Left lung (tissue), 10 donors: ENCODE results near the gene SPATA19. TPM values are rescaled to one million over a fixed set of nuclear protein-coding genes. Genes with fewer than 3 reads are reported as not detected.

ENCODE experiments used
- ATAC-seq: fragments of 200-7000 bp; cut with Tn5 transposase; one replicate; pipeline ENCODE4 v1.9.1; 2020; ENCODE audit warnings: moderate library complexity
- DNase-seq, 4 donors: peaks; one replicate each; pipeline ENCODE4 v3.0.0-alpha.2; 2013 to 2020
- H3K27ac ChIP-seq, 2 donors: fragments of 200-600 bp; sonication (generic) in 1 of 2; one replicate each; pipeline versions ENCODE4 v1.5.0 to v1.8.0; 2020 to 2021
- H3K27me3 ChIP-seq, 2 donors: fragments of 200-600 bp; sonication (generic) in 1 of 2; one replicate each; pipeline versions ENCODE4 v1.5.0 to v1.8.0; 2020 to 2021
- H3K36me3 ChIP-seq, 2 donors: fragments of 200-600 bp; sonication (generic) in 1 of 2; one replicate each; pipeline versions ENCODE4 v1.5.0 to v1.8.0; 2020 to 2021
- H3K4me1 ChIP-seq, 2 donors: fragments of 200-600 bp; one replicate each; pipeline ENCODE4 v1.8.0; 2021
- H3K4me3 ChIP-seq, 2 donors: fragments of 200-600 bp; sonication (generic) in 1 of 2; one replicate each; pipeline versions ENCODE4 v1.5.0 to v1.8.0; 2020 to 2021; ENCODE audit warnings: mild to moderate bottlenecking in 1 of 2
- H3K9me3 ChIP-seq, 2 donors: fragments of 200-600 bp; sonication (generic) in 1 of 2; one replicate each; pipeline versions ENCODE4 v1.5.0 to v1.8.0; 2020 to 2021
- CTCF ChIP-seq, 2 donors: fragments of 200-600 bp; sonication (generic) in 1 of 2; IDR thresholded peaks; one replicate each; pipeline versions ENCODE4 v1.5.0 to v1.8.0; 2021; ENCODE audit warnings: antibody characterized with exemption in 2 of 2
- intact Hi-C, 2 donors: fragments of 100-400 bp; cut with DNase I; formaldehyde crosslinking; loops; one replicate each; pipeline versions ENCODE4 v1.11.2 to v1.14.2; 2022
- polyA plus RNA-seq, 6 donors: library from polyadenylated mRNA; unstranded; fragments of 120-200 nt; gene quantifications; one replicate each; pipeline ENCODE4 v1.2.1, GENCODE V29; 2013; ENCODE audit not compliant: insufficient read length in 6 of 6
- total RNA-seq, 2 donors: library from RNA; stranded (reverse); fragmentation: NEBNext Ultra II Directional; extraction: Animal tissue kit (Norgen Biotek cat#: 25700); gene quantifications; one replicate each; pipeline ENCODE4 v1.2.1, GENCODE V29; 2021
- donor health status: DM: no; HTN: yes; CAD: no.
- donor health status: DM: no; HTN: no; CAD: no.

Gene SPATA19
- total and polyA plus RNA-seq, 8 donors, result not detected

GRCh38 chr11:133811850-133812685 is 33.2 kb downstream of the SPATA19 start:
- ATAC-seq, result no peak

GRCh38 chr11:133810766-133811165 is 34.5 kb downstream of the SPATA19 start:
- H3K36me3 ChIP-seq, result no peaks in the 10 kb centered on the region
- no peak overlapping the region for H3K4me3 ChIP-seq
- no peaks in the 10 kb centered on the region for H3K4me1 ChIP-seq
- H3K27ac ChIP-seq, result no peak overlapping the region
- no peak for DNase-seq
- no peak for TF ChIP-seq CTCF (IDR thresholded peaks at IDR 0.05)
- peaks cover 0 to 44% of the 10 kb centered on the region in 2 donors for H3K27me3 ChIP-seq
- no peak for ATAC-seq
- no peaks in the 10 kb centered on the region for H3K9me3 ChIP-seq
- intact Hi-C loops, result no loop called here

More at GRCh38 chr11:133811850-133812685, 33.2 kb downstream of the SPATA19 start:
- TF ChIP-seq CTCF (IDR thresholded peaks at IDR 0.05), result no peak
- Histone ChIP-seq H3K4me3 (no peak overlapping the region), H3K4me1 (no peaks in the 10 kb centered on the region), H3K27ac (no peak overlapping the region), H3K27me3 (peaks cover 0 to 36% of the 10 kb centered on the region in 2 donors), H3K36me3 (no peaks in the 10 kb centered on the region), H3K9me3 (no peaks in the 10 kb centered on the region)
- DNase-seq, result peak in 1 of 4 donors; percentile 10
- intact Hi-C loops, result no loop called here

GRCh38 chr11:133809569-133810491 is 35.5 kb downstream of the SPATA19 start:
- peak in 2 of 4 donors; percentile 17 to 24 for DNase-seq
- ATAC-seq, result no peak
- intact Hi-C loops, result no loop called here

DNA sequence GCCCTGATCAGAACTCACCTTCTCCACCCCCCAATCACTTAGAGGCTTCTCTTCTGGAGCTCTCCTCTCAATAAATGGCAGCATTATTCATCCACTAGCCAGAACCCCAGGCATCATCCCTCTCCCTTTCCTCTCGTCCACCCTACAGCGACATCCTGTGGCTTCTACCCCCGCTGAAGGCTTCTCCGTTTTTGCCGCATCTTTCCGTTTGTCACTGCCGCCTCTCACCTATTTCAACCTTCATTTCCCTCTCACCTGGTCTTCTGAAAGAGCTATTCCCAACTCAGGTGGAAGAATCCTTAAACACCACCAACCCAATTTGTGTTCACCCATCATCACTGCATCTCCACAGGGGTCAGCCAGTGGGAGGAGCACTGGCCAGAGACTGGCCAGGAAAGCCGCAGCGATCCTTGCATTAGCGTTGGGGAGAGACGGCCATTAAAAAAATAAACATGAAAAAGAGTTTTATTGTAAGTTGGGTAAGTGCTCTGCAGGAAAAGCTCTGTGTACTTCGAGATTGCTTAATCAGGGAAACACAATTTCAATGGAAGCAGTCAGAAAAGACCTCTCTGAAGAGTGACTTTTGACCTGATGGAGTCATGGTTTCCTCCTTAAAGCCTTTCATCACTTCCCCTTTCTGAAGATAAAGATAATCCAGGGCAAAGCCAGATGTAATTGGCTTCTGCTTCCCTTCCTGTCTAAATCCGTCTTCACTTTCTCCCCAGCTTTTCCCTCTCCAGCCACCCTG is 36.7 kb downstream of the SPATA19 start:
- H3K9me3 ChIP-seq, result no peaks in the 10 kb centered on the region
- DNase-seq (no peak), ATAC-seq (no peak)
- H3K27me3 ChIP-seq, result peaks cover 0 to 44% of the 10 kb centered on the region in 2 donors
- no peak for TF ChIP-seq CTCF (IDR thresholded peaks at IDR 0.05)
- intact Hi-C loops, result no loop called here
- H3K4me3 ChIP-seq, result no peak overlapping the region
- H3K4me1 ChIP-seq, result no peaks in the 10 kb centered on the region
- H3K27ac ChIP-seq, result no peak overlapping the region
- no peaks in the 10 kb centered on the region for H3K36me3 ChIP-seq

More at GRCh38 chr11:133809569-133810491, 35.5 kb downstream of the SPATA19 start:
- Histone ChIP-seq H3K27ac (no peak overlapping the region), H3K36me3 (no peaks in the 10 kb centered on the region), H3K4me3 (no peak overlapping the region), H3K9me3 (no peaks in the 10 kb centered on the region), H3K27me3 (peaks cover 0 to 44% of the 10 kb centered on the region in 2 donors), H3K4me1 (no peaks in the 10 kb centered on the region)
- no peak for TF ChIP-seq CTCF (IDR thresholded peaks at IDR 0.05)
